Islet of Langerhans (tissue), 1 donor: ENCODE measurements around the gene CDKAL1.
"Not testable (repeated sequence)": the region's sequence is repeated elsewhere in the genome, so short reads cannot be mapped to it uniquely, and the experiment has no call there.

Source experiments
- FAIRE-seq: peaks from one replicate; lab custom pipeline; 2011; peaks lifted over from hg19 to GRCh38; lab: Jason Lieb, UNC

CDKAL1 gene

DNA sequence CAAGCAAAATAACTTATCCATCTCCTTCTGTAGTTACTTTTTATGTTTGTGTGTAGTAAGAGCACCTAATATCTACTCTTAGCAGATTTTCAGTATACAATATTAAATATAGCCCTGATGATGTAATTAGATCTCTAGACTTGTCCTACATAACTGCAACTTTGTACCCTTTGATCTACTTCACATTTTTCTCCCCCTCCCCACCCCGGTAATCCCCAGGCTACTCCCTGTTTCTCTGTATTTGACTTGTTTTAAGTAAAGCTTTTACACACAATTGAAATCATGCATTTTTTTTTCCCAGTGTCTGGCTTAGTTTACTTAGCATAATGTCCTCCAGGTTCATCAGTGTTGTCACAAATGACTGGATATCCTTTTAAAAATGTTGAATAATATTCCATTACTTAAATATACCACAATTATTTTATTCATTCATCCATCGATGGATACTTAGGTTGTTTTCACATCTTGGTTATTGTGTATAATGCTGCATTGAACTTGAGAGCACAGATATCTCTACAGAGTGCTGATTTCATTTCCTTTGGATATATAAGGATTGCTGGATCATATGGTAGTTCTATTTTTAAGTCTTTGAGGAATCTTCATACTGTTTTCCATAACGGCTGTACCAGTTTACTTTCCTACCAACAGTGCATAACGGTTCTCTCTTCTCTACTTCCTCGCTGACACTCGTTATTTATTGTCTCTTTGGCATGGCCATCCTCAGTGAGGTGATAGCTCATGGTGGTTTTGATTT lies 212.7 kb downstream of the CDKAL1 start:
- FAIRE-seq: no peak

DNA sequence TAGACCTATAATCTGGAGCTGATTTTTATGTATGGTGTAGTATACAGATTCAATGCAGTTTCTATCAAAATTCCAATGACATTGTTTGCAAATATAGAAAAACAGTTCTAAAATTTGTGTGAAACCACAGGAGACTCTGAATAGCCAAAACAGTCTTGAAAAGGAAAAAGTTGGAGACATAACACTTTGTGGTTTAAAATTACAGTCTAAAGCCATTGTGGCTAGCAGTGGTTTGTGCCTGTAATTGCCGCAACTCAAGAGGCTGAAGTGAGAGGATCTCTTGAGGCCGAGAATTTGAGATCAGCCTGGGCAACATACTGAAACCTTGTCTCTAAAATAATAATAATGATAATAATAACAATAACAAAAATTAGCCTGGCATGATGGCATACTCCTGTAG lies 213.7 kb downstream of the CDKAL1 start:
- FAIRE-seq: no peak

DNA sequence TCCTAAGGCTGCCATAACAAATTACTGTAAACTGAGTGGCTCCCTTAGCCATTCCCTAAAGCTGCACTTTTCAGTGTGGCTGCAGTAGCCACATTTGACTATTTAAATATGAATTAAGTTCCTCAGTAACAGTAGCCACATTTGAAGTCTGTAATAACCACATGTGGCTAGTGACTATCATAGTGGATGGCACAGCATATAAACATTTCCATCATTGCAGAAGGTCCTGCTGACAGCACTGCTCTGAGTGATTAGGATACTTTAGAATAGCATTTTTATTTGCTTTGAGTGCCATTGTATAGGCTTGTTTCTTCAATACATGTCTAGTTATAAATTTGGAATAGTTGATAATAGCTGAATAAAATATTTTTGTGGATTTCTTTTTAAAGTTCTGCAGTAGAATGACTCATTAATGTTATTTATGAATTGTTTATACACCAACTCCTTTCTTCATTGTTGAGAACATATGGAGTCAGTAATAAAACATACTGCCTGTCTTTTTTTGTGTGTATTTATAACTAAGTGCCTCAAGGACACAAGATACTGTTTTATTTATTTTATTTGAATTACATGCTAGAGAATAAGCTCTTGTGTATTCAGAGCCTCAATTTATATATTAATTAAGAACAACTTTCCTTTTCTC lies 217.2 kb downstream of the CDKAL1 start:
- FAIRE-seq: peak; percentile 65

DNA sequence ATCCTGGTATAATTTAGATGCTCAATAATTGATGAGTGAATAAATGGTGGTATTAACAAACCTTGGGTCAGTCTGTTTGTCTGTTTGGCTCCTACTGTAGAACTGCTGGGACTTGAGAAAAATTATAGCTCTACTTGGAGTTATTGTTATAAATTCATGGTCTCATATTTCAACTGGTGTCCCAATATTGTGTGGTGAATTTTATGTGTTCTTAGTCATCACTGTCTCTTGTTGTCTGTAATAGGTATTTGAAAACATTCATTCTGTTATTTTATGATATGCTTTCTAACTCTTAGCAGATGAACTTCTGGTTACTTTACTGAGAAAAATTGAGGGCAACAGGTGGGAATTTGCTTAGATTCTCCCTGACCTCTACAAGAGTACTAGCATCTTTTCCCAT lies 221.4 kb downstream of the CDKAL1 start:
- no peak for FAIRE-seq

DNA sequence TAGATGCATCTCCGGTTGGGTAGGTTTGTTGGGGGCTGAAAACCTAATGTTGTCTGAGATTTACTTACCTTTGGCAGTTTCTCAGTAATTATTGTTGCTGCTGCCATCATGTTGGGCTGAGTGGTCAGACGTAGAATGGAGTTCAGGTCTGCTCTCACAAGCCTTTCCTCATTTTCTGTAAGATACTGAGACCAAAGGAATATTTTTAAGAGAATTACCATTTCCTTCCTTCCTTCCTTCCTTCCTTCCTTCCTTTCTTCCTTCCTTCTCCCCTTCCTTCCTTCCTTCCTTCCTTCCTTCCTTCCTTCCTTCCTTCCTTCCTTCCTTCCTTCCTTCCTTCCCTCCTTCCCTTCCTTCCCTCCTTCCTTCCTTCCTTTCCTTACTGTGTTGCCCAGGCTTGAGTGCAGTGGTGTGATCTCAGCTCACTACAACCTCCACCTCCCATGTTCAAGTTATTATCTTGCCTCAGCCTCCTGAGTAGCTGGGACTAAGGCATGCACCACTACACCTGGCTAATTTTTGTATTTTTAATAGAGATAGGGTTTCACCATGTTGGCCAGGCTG lies 222.4 kb downstream of the CDKAL1 start:
- not testable (repeated sequence) for FAIRE-seq

DNA sequence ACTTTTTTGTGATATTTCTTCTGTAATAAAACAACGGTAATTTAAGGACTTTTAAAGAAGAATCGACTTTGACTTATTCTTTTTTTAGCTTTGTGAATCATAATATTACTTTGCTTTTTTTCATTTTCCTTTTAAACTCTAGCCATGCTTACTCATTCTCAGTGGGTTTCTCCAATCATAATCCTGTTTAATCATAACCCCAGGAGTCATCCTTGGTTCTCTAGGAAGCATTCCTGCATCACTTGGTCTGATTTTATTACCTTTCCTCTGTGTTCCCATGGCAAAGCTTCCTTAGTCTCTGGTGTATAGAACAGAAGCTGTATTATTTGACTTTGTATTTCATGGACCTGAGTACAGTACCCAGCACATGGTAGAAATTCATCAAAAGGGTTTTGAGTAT lies 223.5 kb downstream of the CDKAL1 start:
- no peak for FAIRE-seq

DNA sequence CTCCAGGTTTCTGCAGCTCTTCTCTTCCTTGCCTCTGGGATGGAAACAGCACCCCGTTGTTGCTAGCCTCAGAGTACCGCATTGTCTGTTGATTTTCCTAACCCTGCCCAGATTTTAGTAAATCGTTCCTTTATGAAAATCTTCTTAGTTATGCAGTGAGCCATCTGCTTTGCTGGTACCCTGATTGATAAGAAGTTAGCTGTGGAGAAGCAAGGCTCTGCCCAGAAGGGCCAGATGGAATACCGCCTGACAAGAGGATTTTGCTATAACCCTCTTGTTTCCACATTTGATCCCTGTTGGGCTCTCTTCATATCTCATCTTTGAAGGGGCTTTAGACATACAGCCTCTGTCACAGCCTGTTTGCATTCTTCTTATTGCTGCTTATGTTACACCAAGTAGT lies 229.0 kb downstream of the CDKAL1 start:
- FAIRE-seq: no peak

DNA sequence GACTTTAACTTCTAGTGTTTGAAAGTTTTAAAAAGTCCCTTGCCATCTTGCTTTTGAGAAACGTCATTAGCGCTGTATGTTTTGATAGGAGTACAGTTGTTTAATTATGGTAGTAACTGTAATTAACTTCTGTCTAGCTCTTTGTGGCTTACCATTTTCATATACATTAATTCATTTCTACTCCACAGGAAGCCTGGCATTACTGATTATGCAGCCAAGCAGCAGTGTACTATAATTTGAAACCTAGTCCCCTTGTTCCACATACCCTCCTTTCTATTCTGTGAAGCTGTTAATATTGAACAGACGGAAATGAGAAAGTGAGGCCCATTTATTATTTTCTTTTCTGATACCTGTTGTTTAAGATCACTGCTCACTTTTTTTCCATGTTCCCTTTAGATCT lies 235.4 kb downstream of the CDKAL1 start:
- no peak for FAIRE-seq

DNA sequence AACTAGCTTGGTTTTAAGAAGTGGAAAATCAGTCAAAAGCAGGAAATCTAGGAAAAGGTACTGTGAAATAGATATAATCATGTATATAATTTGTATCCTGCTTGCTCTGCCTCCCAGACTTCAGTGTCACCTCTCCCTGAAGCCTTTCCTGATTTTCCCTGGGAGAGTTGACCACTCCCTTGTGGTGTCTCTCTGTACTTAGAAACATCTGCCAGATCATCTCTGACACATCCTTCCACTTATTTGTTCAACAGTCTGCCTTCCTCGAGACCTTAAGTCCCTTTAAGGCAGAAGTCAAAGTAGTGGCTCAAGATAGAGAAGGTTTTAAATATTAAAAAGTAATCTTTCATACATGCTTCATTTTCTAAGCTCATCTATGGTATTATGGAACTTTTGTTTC lies 236.5 kb downstream of the CDKAL1 start:
- FAIRE-seq: no peak

DNA sequence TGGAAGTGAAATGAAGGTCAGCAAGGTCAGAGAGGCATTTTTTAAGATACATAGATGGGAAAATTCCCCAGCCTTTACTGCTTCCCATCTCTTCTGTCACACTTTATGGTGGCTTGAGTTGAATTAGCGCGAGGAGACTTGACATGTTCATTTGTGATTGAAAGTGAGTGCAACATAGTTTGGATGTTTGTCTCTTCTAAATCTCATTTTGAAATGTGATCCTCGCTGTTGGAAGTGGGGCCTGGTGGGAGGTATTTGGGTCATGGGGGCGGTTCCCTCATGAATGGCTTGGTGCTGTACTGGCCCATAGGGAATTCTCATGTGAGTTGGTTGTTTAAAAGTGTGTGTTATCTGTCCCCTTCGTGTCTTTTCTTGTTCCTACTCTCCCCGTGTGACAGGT lies 237.2 kb downstream of the CDKAL1 start:
- no peak for FAIRE-seq

DNA sequence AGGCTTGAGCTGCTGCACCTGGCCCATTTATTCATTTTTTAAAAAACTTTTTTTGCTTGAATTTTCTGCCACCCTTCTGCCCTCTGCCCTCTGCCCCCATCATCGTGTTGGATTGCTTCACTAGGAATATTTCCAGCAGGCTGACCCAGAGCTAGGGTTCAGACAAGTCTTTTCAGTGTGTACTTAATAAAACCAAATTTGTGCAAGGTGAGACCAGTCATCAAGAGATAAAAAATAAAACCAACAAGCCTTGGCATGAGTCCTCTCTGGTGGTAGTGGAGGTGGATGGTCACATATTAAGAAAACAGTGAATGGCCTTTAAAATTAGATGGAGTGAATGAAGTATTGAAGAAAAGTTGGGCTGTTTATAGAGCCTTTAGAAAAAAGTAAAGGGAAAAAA lies 239.6 kb downstream of the CDKAL1 start:
- no peak for FAIRE-seq

DNA sequence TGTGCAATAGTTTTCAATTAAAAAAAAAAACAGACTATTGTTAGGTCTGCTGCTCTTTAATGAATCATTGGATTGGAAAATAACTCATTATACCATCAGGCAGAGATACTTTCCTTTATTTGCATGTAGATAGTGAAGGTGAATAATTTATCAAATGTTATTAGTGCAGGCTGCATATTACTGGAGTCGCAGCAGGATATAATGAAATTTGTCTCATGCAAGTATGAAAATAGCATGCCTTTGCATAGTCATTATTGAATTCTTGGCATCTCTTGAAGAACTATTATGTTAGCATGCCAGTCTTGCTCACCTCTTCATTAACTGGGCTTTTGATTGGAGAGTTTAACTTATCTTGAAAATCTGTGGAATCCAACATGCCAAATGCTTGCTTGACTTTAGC lies 241.7 kb downstream of the CDKAL1 start:
- FAIRE-seq: no peak

DNA sequence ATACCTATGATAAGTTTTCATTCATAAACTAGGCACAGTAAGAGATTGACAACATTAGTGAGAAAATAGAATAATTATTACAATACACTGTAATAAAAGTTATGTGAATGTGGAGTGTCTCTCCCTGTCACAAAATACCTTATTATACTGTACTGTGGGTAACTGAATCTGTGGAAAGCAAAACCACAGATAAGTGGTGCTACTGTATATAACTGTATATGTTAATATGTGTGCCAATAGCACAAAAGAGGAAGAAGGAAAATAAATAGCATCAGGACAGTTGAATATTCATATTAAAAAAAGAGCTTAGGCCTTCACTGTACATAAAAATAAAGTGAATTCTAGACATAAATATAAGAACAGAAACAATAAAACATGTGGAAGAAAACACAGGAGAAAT lies 243.5 kb downstream of the CDKAL1 start:
- FAIRE-seq: no peak

DNA sequence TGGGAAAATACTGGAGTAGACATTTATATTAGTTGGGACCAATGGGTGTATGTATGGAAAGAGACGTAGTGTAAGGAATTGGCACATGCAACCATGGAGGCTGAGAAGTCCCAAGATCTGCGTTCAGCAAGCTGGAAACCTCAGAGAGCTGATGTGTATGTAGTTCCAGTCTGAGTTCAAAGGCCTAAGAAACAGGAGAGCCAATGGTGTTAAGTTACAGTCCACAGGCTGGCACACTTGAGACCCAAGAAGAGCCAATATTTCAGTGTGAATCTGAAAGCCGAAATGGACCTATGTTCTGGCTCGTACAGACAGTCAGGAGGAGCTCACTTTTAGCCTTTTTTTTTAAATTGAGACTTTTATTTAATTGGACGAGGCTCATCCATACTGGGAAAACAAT lies 244.2 kb downstream of the CDKAL1 start:
- FAIRE-seq: no peak

DNA sequence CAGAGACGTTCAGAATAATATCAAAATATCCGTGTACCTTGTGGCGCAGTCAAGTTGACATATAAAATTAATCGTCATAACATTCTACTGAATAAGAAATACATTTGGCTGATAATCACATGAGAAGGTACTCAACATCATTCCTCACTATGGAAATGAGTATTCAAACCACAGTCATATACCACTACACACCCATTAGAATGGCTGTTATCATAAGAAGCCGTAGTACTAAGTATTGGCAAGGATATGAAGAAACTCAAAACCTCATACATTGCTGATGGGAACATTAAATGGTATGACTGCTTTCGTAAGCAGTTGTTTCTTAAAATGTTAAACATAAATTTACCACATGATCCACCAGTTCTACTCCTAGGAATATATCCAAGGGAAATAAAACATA lies 244.7 kb downstream of the CDKAL1 start:
- no peak for FAIRE-seq

DNA sequence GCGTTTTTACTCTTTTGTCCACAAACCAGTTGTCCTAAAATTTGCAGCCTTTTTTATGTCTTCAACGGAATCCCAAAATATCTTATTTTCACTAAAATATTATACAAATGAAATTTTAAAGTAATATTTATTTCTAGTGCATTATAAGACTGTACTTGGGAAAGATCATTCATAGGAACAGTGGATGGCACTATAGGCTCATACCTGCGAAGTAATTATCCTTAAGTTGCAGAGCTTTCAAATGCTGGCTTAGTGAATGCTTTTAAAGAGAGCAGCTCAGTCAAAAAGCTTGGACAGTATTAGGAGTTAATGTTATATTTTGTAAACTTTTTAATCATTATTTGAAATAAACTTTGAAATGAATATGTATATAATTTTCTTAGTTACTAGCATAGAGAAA lies 254.9 kb downstream of the CDKAL1 start:
- FAIRE-seq: peak; percentile 98

DNA sequence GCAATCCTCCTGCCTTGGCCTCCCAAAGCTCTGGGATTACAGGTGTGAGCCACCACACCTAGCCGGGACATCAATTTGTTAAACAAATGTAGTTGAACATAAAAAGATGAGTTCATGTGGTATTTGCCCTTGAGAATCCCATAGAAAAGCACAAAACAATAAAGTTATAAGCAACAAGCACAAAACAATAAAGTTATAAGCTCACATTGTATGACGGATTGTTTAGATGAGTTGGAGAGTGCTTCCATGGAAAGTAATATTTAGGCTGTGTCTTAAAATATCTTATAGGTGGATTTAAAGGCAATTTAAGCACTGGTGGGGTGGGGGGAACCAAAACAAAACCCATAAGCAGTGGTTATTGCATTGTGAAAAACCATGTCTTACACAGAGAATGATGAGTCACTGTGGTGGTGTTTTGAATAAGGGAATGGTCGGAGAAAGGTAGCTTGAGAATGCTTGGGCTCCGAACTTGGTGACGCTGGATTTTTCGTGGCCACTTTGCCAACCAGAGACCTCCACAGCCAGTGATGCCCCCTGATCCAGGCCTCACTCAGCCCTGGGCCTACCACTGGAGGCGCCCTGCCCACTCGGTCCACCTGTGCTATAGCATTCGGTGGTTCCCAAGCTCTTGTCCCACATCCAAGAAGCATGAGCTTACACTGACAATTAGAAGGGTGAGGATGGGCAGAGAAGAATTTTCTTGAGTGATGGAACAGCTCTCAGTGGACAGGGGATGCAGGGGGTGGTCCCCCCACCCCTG lies 256.0 kb downstream of the CDKAL1 start:
- FAIRE-seq: no peak

DNA sequence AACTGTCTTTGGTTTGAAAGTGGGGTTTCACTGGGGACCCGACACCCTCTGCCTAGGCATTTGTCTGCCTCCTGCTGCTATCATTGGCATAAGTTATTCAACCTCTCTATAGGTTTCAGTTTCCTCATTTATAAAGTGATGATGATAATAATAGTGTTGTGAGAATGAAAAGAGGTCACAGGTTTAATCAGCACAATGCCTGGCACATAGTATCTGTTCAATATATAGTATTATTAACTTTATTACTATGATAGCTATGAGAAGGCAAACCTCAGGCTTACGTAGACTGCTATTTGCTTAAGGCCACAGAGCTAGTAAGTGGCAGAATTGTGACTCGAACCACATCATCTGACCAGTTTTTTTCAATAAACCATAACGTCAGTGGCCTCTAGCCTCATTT lies 256.8 kb downstream of the CDKAL1 start:
- no peak for FAIRE-seq

DNA sequence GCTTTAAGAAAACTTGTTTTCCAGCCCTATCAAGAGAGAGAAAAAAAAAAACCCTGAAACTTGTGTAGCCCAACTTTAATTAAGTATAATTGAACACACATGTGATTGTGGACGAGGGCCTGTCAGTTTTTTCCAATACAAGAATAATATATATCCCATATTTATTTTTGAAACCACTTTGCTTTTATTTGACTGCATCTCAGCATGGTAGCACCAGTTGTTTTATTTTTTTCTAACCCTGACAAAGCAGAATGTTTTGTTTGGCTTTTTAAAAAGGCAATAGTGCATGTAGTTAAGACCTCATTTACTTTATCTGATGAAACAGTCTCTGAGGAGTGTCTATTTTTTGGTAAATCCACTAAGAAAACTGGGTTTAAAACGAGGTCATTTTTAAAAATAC lies 257.7 kb downstream of the CDKAL1 start:
- FAIRE-seq: peak; percentile 76

DNA sequence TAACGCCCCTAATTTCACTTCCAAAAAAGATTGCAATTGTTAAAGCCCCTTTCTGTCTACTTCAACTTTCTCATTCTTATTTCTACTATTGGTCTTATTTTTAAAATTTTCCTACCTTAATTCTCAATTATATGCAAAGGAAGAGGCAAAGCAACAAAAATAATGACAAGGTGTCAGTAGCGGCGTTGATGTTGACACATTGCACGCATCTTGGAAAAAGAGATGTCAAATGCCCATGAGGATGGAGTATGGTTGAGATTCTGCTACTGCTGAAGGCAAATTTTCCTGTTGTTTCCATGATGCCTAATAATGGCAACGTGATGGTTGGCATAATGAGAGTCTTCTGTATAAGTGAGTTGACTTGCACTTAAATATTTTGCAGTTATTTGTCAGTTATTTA lies 258.9 kb downstream of the CDKAL1 start:
- no peak for FAIRE-seq

DNA sequence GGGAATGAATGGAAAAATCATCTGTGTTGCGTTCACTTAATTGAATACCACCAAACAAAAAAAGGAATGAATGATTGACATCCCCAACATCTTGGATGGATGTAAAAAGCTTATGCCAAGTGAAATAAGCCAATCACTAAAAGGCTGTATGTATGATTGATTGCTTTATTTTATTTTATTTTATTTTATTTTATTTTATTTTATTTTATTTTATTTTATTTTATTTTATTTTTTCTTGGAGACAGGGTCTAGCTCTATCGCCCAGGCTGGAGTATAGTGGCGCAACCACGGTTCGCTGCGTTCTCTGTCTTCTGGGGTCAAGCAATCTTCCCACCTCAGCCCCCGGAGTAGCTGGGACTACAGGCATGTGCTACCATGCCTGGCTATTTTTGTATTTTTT lies 263.3 kb downstream of the CDKAL1 start:
- FAIRE-seq: no peak

DNA sequence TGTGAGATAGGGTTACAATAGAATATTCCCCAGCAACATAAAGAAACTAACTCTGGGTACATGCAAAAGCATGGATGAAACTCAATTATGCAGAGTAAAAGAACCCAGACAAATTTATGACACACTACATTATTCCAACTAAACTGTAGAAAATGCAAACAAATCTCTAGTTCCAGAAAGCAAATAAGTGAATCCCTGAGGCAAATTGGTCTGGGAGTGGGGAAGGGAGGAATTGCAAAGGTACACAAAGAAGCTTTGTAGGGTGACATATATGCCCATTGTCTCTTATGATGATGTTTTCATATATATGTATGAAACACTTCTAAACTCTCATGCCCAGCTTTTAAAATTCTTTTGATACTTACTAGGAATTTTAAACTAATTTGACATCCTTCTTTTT lies 266.0 kb downstream of the CDKAL1 start:
- FAIRE-seq: no peak

DNA sequence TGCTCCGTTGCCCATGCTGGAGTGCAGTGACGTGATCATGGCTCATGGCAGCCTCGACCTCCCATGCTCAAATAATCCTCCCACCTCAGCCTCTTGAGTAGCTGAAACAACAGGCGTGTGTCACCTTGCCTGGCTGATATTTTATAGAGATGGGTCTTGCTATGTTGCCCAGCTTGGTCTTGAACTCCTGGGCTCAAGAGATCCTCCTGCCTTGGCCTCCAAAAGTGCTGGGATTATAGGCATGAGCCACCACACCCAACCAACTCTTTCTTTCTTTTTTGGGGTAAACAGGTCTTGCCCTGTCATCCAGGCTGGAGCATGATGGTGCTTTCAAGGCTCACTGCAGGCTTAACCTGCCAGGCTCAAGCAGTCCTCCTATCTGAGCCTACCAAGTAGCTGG lies 266.4 kb downstream of the CDKAL1 start:
- no peak for FAIRE-seq
